ENCODE data around the gene REV1. TPM values are rescaled to one million over a fixed set of nuclear protein-coding genes. Genes with fewer than 3 reads are reported as not detected.

REV1 gene
- total and polyA plus RNA-seq, 2 of the 8 experiments (the other 6 are each of a cell fraction or from before 2014, with no cell fraction given): 16.6 to 34.3 TPM

DNA sequence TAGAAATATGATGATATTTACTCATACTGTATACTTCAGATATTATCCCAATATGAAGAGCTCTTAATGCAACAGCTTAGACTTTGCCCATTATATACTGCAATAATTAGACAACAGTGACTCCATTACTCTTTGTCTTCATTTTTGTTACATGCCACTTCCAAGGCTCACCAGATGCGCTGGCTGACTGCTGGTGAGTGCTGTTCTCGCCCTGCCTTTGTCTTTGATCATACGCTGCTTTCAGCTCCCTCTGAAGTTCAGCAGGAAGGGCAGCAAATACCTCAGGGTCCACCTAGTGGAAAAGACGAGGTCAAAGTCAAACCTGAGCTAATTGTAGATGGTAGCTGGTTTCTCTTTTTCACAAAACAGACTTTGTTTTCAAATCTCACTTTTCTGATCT lies 86.3 kb downstream of the REV1 start:
- FAIRE-seq: peak; percentile 74

More for the DNA sequence above, 86.3 kb downstream of the REV1 start:
- H3K23ac ChIP-seq (ENCODE audit: insufficient read length): no peak overlapping the region
- no peak overlapping the region for H2BK20ac ChIP-seq (ENCODE audit: low read length)
- peaks cover 0 to 4% (median 2%) of the 10 kb centered on the region in 4 experiments; a peak in 4 of 7 replicates for H3K4me1 ChIP-seq (replicated peaks in 1 of 4; ENCODE audit: control insufficient read depth in 3 of 4, insufficient read depth in 4 of 4, low read length in 3 of 4)
- DNase-seq (ENCODE audit: low read depth in 1 of 2, low spot score in 2 of 2): peak in 1 of 2 experiments; percentile 15
- H2AFZ ChIP-seq (ENCODE audit: low read length): no peak overlapping the region
- no peaks in the 10 kb centered on the region for H3K23me2 ChIP-seq (ENCODE audit: low read depth, low read length)
- H3K36me3 ChIP-seq (ENCODE audit: control insufficient read depth in 2 of 4, insufficient read depth in 4 of 4, low read length in 3 of 4): peaks cover 10 to 79% (median 53%) of the 10 kb centered on the region in 4 experiments
- no peak overlapping the region for H2BK12ac ChIP-seq (ENCODE audit: low read depth, low read length)
- no peak overlapping the region for H2BK120ac ChIP-seq (replicated peaks; ENCODE audit: low read depth, low read length)
- H3K4me2 ChIP-seq (ENCODE audit: insufficient read depth in 1 of 2, low read depth in 2 of 2, low read length in 2 of 2): no peak overlapping the region
- H2BK5ac ChIP-seq (ENCODE audit: low read depth, low read length): no peak overlapping the region
- H3K9ac ChIP-seq (replicated peaks in 1 of 4; ENCODE audit: extremely low read depth in 1 of 4, low read depth in 3 of 4, low read length in 3 of 4): no peak overlapping the region
- H3K14ac ChIP-seq (ENCODE audit: insufficient read length): no peak overlapping the region
- WGBS, 2 experiments (ENCODE audit: extremely low coverage in 1 of 2, insufficient coverage in 1 of 2, insufficient read length in 1 of 2, insufficient replicate concordance in 2 of 2, low coverage in 1 of 2, low lambda C conversion rate in 2 of 2, missing lambda C conversion rate in 1 of 2): 71% methylated on average over 4 of the region's 4 CpGs; no CpG with 5 or more reads in 1 of the 2 experiments
- no peaks in the 10 kb centered on the region for H3K9me3 ChIP-seq (ENCODE audit: insufficient read depth in 2 of 2, low read depth in 1 of 2, low read length in 1 of 2)
- no peaks in the 10 kb centered on the region for H3K79me2 ChIP-seq (ENCODE audit: control insufficient read depth in 1 of 2, insufficient read depth in 2 of 2, low read length in 2 of 2)
- H4K20me1 ChIP-seq (replicated peaks in 1 of 2; ENCODE audit: control insufficient read depth in 1 of 2, insufficient read depth in 2 of 2, low read length in 2 of 2): no peaks in the 10 kb centered on the region
- TF ChIP-seq SIX5 (IDR thresholded peaks at IDR 0.05; ENCODE audit: low read depth, low read length): no peak
- no peak for TF ChIP-seq YY1 (IDR thresholded peaks at IDR 0.05; ENCODE audit: low read depth, low read length)
- TF ChIP-seq CTCF (IDR thresholded peaks at IDR 0.05; ENCODE audit: control extremely low read depth in 1 of 3, insufficient read depth in 1 of 3, low read depth in 1 of 3, low read length in 3 of 3): peak; percentile 1 to 53 (median 34); a peak in 3 of 4 replicates
- TF ChIP-seq, protein P1, sequence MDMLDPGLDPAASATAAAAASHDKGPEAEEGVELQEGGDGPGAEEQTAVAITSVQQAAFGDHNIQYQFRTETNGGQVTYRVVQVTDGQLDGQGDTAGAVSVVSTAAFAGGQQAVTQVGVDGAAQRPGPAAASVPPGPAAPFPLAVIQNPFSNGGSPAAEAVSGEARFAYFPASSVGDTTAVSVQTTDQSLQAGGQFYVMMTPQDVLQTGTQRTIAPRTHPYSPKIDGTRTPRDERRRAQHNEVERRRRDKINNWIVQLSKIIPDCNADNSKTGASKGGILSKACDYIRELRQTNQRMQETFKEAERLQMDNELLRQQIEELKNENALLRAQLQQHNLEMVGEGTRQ (IDR thresholded peaks at IDR 0.05; ENCODE audit: low read length): no peak
- no peak for TF ChIP-seq BRCA1 (IDR thresholded peaks at IDR 0.05; ENCODE audit: low read depth, low read length)
- peak; percentile 57; the same call in 1 of the 2 replicates for TF ChIP-seq POLR2AphosphoS5 (IDR thresholded peaks at IDR 0.05; ENCODE audit: low read depth, low read length)
- TF ChIP-seq RAD21 (IDR thresholded peaks at IDR 0.05 in 1 of 2, conservative IDR thresholded peaks at IDR 0.05 in 1 of 2; ENCODE audit: low read depth in 2 of 2, low read length in 2 of 2): peak; percentile 30 to 52; a peak in 3 of 4 replicates
- no peak overlapping the region for H2AK5ac ChIP-seq (ENCODE audit: low read depth, low read length)
- POLR2A ChIA-PET (ENCODE audit: partially characterized antibody): interaction anchor here (1.0 kb wide), 1 partner anchor 31 kb away, joined by 3 read pairs; no protein-coding TSS in a partner anchor
- H4K5ac ChIP-seq (ENCODE audit: insufficient read length, low read depth, low read length): no peak overlapping the region
- H3K79me1 ChIP-seq (ENCODE audit: low read depth, low read length): no peaks in the 10 kb centered on the region
- H3K4ac ChIP-seq (replicated peaks; ENCODE audit: insufficient read length, low read depth, low read length): no peak overlapping the region
- H4K91ac ChIP-seq (replicated peaks; ENCODE audit: insufficient read length, low read length): no peak overlapping the region
- no peaks in the 10 kb centered on the region for H3K27me3 ChIP-seq (replicated peaks in 1 of 4; ENCODE audit: control insufficient read depth in 3 of 4, extremely low read depth in 1 of 4, insufficient read depth in 3 of 4, low read length in 3 of 4)
- no peak overlapping the region for H4K8ac ChIP-seq (ENCODE audit: extremely low read depth, insufficient read depth, low read length)
- H3K18ac ChIP-seq (ENCODE audit: extremely low read depth, low read length): no peak overlapping the region
- no peak overlapping the region for H3K27ac ChIP-seq (ENCODE audit: low read depth, low read length)
- no peak overlapping the region for H3K4me3 ChIP-seq (ENCODE audit: extremely low read depth in 1 of 4, insufficient read depth in 2 of 4, low read depth in 3 of 4, low read length in 4 of 4)
- no peak overlapping the region for H3K56ac ChIP-seq (replicated peaks; ENCODE audit: insufficient read length, low read depth, low read length)
- H2BK15ac ChIP-seq (ENCODE audit: low read length): no peak overlapping the region
- CTCF ChIA-PET (ENCODE audit: partially characterized antibody): interaction anchor here (0.9 to 2.3 kb wide), 6 partner anchors 10 to 87 kb away, joined by 3 to 11 read pairs (median 4); partner anchors contain the start of genes EIF5B and TXNDC9

All from H1 (cell line).